BE2C (cell line): ENCODE data around the gene SERPINB5.

Source experiments
- DNase-seq: peaks from one replicate; pipeline ENCODE4 v3.0.0-alpha.2; 2020
- H3K27me3 ChIP-seq: fragments of 250-450 bp; sonication (Bioruptor Pico); 2 replicates; pipeline ENCODE4 v1.5.1; 2020; ENCODE audit warnings: mild to moderate bottlenecking
- H3K36me3 ChIP-seq: fragments of 250-450 bp; sonication (Bioruptor Pico); 2 replicates; pipeline ENCODE4 v1.5.1; 2020; ENCODE audit warnings: mild to moderate bottlenecking
- H3K4me1 ChIP-seq: fragments of 250-450 bp; sonication (Bioruptor Pico); 2 replicates; pipeline ENCODE4 v1.5.1; 2020
- H3K4me3 ChIP-seq: 2 replicates; pipeline ENCODE4 v1.5.1; 2011; ENCODE audit warnings: low read depth, low read length
- H3K9me3 ChIP-seq: fragments of 250-450 bp; sonication (Bioruptor Pico); 2 replicates; pipeline ENCODE4 v1.5.1; 2020
- TF ChIP-seq, protein P1 (sequence below): IDR thresholded peaks from 2 replicates; pipeline ENCODE4 v1.5.1; 2012; ENCODE audit warnings: mild to moderate bottlenecking, low read depth, low read length

The SERPINB5 gene

DNA sequence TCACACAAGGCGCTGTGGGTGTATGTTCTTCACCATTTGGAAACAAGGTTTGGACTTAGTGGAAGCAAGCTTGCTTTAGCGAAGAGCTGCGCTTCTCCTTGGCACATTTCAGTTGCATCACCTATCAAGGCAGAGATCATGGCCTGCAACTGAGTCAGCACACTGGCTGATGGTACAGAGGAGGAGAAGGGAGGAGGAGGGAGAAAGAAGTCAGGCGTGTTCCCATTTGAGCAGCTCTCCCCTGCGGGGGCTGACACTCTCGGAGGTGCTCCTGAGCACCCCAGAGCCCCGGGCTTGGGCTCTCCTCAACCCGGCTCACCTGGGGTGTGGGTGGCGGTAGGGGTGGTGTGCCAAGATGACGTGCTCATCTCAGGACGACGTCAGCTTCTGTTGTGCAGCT, 6.0 kb upstream of the SERPINB5 start:
- no peak overlapping the region for H3K4me3 ChIP-seq
- no peaks in the 10 kb centered on the region for H3K9me3 ChIP-seq
- no peak for DNase-seq
- no peaks in the 10 kb centered on the region for H3K36me3 ChIP-seq
- no peaks in the 10 kb centered on the region for H3K4me1 ChIP-seq
- H3K27me3 ChIP-seq, result no peaks in the 10 kb centered on the region
- TF ChIP-seq, protein P1, sequence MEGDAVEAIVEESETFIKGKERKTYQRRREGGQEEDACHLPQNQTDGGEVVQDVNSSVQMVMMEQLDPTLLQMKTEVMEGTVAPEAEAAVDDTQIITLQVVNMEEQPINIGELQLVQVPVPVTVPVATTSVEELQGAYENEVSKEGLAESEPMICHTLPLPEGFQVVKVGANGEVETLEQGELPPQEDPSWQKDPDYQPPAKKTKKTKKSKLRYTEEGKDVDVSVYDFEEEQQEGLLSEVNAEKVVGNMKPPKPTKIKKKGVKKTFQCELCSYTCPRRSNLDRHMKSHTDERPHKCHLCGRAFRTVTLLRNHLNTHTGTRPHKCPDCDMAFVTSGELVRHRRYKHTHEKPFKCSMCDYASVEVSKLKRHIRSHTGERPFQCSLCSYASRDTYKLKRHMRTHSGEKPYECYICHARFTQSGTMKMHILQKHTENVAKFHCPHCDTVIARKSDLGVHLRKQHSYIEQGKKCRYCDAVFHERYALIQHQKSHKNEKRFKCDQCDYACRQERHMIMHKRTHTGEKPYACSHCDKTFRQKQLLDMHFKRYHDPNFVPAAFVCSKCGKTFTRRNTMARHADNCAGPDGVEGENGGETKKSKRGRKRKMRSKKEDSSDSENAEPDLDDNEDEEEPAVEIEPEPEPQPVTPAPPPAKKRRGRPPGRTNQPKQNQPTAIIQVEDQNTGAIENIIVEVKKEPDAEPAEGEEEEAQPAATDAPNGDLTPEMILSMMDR, result no peak

DNA sequence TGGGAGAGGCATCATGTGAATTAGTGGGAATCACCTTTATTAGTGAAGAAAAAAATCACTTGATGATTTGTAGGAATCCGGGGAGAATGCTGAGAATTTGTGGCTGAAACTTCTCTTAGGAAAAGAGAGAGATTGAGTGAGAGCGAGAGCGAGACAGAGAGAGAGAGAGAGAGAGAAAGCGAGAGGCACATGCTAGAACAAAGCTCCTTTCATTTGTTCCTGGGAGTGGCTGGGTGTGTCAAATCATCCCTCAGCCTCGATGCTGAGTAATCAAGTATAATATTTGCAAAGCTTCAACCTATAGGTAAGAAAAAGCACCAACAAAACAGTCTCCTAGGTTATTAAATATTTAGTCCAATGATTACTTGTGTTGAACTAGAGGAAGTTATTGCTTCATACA, 4.4 kb upstream of the SERPINB5 start:
- DNase-seq, result no peak
- no peaks in the 10 kb centered on the region for H3K9me3 ChIP-seq
- H3K4me3 ChIP-seq, result no peak overlapping the region
- no peaks in the 10 kb centered on the region for H3K4me1 ChIP-seq
- H3K36me3 ChIP-seq, result no peaks in the 10 kb centered on the region
- TF ChIP-seq, protein P1, result no peak
- H3K27me3 ChIP-seq, result no peaks in the 10 kb centered on the region

DNA sequence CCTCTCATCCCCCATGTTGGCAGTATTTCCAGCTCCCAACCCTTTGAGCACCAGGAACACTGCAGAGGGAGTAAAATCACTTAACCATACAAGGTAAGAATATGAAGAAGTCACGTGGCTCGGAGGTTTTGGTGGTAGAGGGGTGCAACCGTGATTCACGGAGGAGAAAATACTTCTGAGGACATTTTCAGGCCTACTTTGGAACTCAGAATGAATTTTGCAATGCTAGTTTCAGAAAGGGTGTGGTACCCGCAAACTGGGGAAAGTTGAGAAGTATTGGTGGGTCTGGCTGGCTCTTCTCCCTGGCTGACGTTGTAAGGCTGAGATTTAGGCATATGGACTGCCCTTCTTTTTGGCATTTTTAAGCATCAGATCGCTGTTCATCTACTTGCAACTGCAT, 442 bp downstream of the SERPINB5 start:
- Histone ChIP-seq H3K9me3 (no peaks in the 10 kb centered on the region), H3K27me3 (no peaks in the 10 kb centered on the region), H3K4me3 (no peak overlapping the region), H3K4me1 (no peaks in the 10 kb centered on the region), H3K36me3 (no peaks in the 10 kb centered on the region)
- DNase-seq, result no peak
- TF ChIP-seq, protein P1, result no peak

DNA sequence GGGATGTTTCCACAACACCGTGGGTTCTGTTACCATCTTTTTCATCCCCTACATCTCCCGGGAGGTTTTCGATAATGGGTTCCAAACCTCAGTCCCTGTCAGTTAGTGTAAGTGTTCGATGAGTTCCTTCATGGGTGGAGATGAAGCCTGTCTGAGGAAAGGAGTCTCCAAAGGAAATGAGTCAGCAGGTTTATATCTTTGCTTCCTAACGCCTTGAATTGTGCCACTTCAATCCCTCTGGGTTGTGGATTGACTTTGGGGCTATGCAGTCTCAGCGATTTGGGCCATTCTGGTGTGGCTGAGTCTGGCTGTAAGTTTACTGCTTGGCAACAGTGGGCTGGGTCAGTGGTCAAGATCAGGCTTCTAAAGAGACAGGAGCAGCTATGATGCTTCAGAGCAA, 1.2 kb downstream of the SERPINB5 start:
- no peak for DNase-seq
- no peaks in the 10 kb centered on the region for H3K36me3 ChIP-seq
- no peaks in the 10 kb centered on the region for H3K27me3 ChIP-seq
- no peaks in the 10 kb centered on the region for H3K4me1 ChIP-seq
- no peaks in the 10 kb centered on the region for H3K9me3 ChIP-seq
- TF ChIP-seq, protein P1, result no peak
- no peak overlapping the region for H3K4me3 ChIP-seq

DNA sequence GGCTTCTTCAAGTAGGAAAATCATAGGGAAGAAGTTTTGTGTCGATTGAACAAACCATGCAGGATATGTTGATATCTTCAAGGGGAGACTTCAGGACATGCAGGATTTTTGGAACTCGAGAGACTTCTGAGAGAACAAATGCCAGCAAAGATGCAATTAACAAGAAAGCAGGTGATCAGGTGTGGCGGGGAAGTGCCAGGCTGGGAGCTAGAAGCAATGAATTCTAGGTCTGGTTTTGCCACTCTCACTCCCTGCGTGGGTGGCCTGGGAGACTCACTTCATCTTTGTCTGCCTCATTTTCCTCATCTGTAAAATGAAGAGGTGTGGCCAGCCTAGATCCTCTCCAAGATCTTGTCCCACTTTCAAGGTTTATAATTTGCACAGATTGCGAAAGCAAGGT, 3.1 kb downstream of the SERPINB5 start:
- no peak for DNase-seq
- no peak overlapping the region for H3K4me3 ChIP-seq
- TF ChIP-seq, protein P1, result no peak
- no peaks in the 10 kb centered on the region for H3K9me3 ChIP-seq
- no peaks in the 10 kb centered on the region for H3K4me1 ChIP-seq
- no peaks in the 10 kb centered on the region for H3K36me3 ChIP-seq
- no peaks in the 10 kb centered on the region for H3K27me3 ChIP-seq

DNA sequence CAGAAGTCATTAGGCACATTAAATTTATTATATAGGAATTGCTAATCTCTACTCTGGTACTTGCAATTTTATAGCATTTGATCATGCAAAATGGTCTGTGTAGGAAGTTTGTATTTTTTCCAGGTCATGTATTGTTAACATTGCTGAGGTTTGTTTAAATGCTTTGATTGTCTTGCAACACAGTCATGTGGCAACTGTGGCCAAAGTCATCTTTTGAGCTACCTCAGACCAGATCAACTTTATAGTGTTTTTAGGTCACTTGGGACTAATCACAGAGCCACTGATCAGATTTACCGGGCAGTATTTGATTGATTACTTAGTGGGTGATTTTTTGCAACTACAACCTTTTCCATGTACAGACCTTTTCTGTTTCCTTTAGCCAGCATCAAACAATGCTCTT, 3.7 kb downstream of the SERPINB5 start:
- TF ChIP-seq, protein P1, result no peak
- Histone ChIP-seq H3K9me3 (no peaks in the 10 kb centered on the region), H3K4me3 (no peak overlapping the region), H3K36me3 (no peaks in the 10 kb centered on the region), H3K27me3 (no peaks in the 10 kb centered on the region), H3K4me1 (no peaks in the 10 kb centered on the region)
- DNase-seq, result no peak
